HFF-Myc (cell line): ENCODE results near the gene SORL1-AS1.

Experiments used
- DNase-seq: peaks from one replicate; pipeline ENCODE4 v3.0.0-alpha.2; 2011; ENCODE audit warnings: low read depth; ENCODE audit errors: extremely low read depth
- H3K4me3 ChIP-seq: replicated peaks from 2 replicates; pipeline ENCODE4 v1.5.1; 2011; ENCODE audit warnings: low read depth, mild to moderate bottlenecking, control low read depth, low read length
- CTCF ChIP-seq: IDR thresholded peaks from 2 replicates; pipeline ENCODE4 v1.5.1; 2012; ENCODE audit warnings: mild to moderate bottlenecking, low read depth, low read length, control low read depth; ENCODE audit errors: missing control alignments

SORL1-AS1 gene

GRCh38 chr11:121439759-121440158 is 13.0 kb downstream of the SORL1-AS1 start:
- TF ChIP-seq CTCF: no peak
- no peak overlapping the region for H3K4me3 ChIP-seq
- no peak for DNase-seq

- TF ChIP-seq CTCF: no peak
- no peak overlapping the region for H3K4me3 ChIP-seq
- DNase-seq: no peak
Observed at GRCh38 chr11:121439337-121439736, 13.4 kb downstream of the SORL1-AS1 start.

- H3K4me3 ChIP-seq: no peak overlapping the region
- no peak for TF ChIP-seq CTCF
- DNase-seq: no peak
Observed at GRCh38 chr11:121437686-121438078, 15.1 kb downstream of the SORL1-AS1 start.

GRCh38 chr11:121437018-121437685 is 15.6 kb downstream of the SORL1-AS1 start:
- DNase-seq: no peak
- TF ChIP-seq CTCF: no peak
- no peak overlapping the region for H3K4me3 ChIP-seq

GRCh38 chr11:121435551-121436511 is 16.9 kb downstream of the SORL1-AS1 start:
- no peak overlapping the region for H3K4me3 ChIP-seq
- no peak for DNase-seq
- no peak for TF ChIP-seq CTCF

GRCh38 chr11:121435132-121435531 is 17.6 kb downstream of the SORL1-AS1 start:
- no peak for DNase-seq
- no peak for TF ChIP-seq CTCF
- H3K4me3 ChIP-seq: no peak overlapping the region
